ENCODE measurements around the gene SPEG.

- TF ChIP-seq CTCF (IDR thresholded peaks at IDR 0.05; ENCODE audit: insufficient read depth, low read length) (no peak), REST (IDR thresholded peaks at IDR 0.05; ENCODE audit: insufficient replicate concordance, low read depth) (no peak), GABPA (IDR thresholded peaks at IDR 0.05; ENCODE audit: low read depth) (no peak), POLR2AphosphoS5 (IDR thresholded peaks at IDR 0.05; ENCODE audit: low read depth) (no peak)
Observed at GRCh38 chr2:219458996-219459395, 24.4 kb downstream of the SPEG start.
